ENCODE results near the gene PRAMEF10. TPM values are rescaled to one million over a fixed set of nuclear protein-coding genes. Genes with fewer than 3 reads are reported as not detected.
"Not testable (repeated sequence)": the region's sequence is repeated elsewhere in the genome, so short reads cannot be mapped to it uniquely, and the experiment has no call there.

Gene PRAMEF10, protein sequence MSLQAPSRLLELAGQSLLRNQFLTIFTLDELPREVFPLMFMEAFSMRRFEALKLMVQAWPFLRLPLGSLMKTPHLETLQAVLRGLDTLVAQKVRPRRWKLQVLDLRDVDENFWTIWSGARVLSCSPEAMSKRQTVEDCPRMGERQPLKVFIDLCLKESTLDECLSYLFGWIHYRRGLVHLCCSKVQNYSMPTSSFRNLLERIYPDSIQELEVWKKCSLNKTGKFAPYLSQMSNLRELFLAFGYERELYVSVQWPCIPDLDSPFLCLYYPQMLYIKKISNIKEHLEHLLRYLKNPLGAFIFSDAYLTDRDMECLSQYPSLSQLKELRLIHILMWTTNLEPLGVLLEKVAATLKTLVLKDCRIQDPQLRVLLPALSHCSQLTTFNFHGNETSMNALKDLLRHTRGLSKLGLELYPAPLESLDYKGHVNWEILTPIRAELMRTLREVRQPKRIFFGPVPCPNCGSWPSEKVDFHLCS
- not detected in 2 replicates for total RNA-seq (2014; rRNA removed; shearing (Covaris generic))
- polyA plus RNA-seq (2015; cell fraction: cytosol; rRNA removed) = not detected in 2 replicates
- not detected in 2 replicates for polyA plus RNA-seq (2015; cell fraction: nucleus; rRNA removed)

DNA sequence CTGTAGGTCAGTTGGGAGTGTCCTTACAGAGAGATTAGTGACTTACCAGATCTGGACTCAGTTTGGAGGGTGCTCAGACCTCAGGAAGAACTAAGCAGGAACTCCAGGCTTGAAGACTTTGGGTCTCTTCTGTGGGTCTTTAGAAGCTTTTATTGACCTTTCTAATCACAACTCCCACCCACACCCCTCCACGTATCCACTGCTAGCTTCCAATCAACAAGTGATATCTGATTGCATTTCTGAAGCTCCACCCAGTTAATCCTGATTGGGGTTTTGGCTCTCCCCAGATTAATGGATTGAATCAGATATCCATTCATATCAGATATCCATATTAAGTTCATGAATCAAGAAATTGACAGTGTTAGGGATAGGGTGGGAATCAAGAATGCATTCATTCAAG, at the start of gene PRAMEF10:
PRAMEF10 (minus strand) TSS at position 101 of the 400 bp plus-strand sequence. CDS start 2,423 bp downstream, outside the sequence.
- in situ Hi-C loops (cut with HindIII; ENCODE audit: low pct_unique_long_range_greater_than_20kb, low sequenced_read_pairs); DNase-seq (ENCODE audit: low read depth, low spot score): not testable (repeated sequence)

DNA sequence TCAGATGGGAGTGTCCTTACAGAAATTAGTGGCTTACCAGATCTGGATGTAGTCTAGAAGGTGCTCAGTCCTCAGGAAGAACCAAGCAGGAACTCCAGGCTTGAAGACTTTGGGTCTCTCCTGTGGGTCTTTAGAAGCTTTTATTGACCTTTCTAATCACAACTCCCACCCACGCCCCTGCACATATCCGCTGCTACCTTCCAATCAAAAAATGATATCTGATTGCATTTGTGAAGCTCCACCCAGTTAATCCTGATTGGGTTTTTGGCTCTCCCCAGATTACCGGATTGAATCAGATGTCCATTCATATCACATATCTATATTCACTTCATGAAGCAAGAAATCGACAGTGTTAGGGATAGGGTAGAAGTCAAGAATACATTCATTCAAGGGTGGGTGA, 49.4 kb upstream of the PRAMEF10 start, which contains the start of gene PRAMEF6:
PRAMEF6 (minus strand) TSS at position 101 of the 400 bp plus-strand sequence. CDS start 5,062 bp downstream, outside the sequence.
- DNase-seq (ENCODE audit: low read depth, low spot score); in situ Hi-C loops (cut with HindIII; ENCODE audit: low pct_unique_long_range_greater_than_20kb, low sequenced_read_pairs): not testable (repeated sequence)

DNA sequence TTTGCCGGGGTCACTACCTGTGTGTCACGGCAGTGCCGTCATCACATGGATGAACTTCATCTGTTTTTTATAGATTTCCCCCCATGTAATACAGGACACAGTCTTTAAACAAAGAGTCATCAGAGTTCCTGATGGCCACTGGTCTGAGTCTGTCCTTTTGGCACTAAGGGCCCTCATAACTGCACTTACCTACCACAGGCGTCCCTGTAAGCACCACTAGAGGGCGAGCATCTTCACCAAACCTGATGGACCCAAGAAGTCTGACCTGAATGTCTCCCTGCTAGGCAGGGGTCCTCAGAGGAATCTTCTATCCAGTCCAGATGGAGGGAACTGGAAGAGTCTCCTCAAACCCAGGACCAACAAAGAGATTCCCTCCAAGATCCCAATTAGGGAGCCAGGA, 26.3 kb upstream of the PRAMEF10 start:
- in situ Hi-C loops (cut with HindIII; ENCODE audit: low pct_unique_long_range_greater_than_20kb, low sequenced_read_pairs) = not testable (repeated sequence)
- DNase-seq (ENCODE audit: low read depth, low spot score) = peak; percentile 0

DNA sequence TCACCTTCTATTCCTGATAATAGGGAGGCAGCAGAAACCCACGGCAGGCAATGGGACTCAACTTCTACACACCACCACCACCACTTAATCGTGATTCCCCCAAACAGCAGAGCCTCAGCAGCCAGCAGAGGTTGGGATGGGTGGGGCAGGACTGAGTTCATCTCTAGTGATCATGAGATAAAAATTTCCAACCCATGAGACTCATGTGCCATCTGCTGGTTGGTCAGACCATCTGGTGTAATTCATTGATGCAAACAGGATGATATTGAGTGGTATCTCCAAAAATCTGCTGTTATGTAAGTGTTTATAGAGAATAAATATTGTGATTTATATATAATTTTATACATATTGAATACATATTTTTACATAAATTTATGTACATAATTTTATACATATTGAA, 23.7 kb upstream of the PRAMEF10 start:
- in situ Hi-C loops (cut with HindIII; ENCODE audit: low pct_unique_long_range_greater_than_20kb, low sequenced_read_pairs) = not testable (repeated sequence)
- peak; percentile 16 for DNase-seq (ENCODE audit: low read depth, low spot score)

DNA sequence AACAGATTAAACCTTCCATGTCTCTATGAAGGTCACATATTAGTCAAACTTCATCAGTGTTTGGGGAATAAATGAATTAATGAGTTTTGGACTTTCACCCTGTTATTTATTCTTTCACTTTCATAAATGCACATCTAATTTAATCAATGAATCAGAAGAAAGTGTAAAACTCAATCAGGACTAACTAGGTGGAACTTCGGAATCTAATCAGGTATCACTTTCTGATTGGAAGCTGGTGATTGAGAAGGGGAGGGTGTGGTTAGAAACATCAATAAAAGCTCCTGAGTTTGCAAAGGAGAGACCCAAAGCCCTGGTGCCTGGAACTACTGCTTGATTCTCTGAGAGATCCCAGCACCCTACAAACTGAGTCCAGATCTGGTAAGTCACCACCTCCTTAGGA, 18.2 kb upstream of the PRAMEF10 start, which contains the start of gene PRAMEF7:
PRAMEF7 (plus strand) TSS at position 301 of the 400 bp plus-strand sequence. CDS start 1,083 bp downstream, outside the sequence.
- in situ Hi-C loops (cut with HindIII; ENCODE audit: low pct_unique_long_range_greater_than_20kb, low sequenced_read_pairs); DNase-seq (ENCODE audit: low read depth, low spot score): not testable (repeated sequence)

DNA sequence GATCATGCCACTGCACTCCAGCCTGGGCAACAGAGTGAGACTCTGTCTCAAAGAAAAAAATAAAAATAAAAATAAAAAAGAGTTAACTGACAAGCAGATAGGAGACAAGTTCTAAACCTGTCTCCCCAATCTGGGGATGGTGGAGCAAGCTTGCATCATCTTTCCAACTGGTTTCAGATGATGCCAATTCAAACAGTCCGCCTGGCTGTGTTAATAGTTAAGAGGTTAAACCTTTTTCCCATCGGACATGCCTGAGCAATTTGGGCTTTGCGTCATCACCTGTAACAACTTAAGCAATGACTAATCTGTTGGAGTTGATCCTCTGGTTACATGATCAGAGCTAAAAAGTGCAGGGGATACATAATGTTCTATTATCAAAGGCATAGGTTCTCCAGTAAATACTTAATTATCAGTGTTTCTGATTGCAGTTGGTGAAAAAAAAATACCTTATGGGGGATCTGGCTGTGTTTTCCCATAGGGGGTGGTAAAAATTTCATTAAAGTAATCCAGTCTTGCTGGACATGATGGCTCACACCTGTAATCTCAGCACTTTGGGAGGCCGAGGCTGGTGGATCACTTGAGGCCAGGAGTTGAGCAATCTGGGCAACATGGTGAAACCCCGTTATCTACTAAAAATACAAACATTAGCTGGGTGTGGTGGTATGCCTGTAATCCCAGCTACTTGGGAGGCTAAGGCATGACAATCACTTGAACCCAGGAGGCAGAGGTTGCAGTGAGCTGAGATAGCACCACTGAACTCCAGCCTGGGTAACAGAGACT, 5.9 kb upstream of the PRAMEF10 start:
- in situ Hi-C loops (cut with HindIII; ENCODE audit: low pct_unique_long_range_greater_than_20kb, low sequenced_read_pairs); DNase-seq (ENCODE audit: low read depth, low spot score): not testable (repeated sequence)

DNA sequence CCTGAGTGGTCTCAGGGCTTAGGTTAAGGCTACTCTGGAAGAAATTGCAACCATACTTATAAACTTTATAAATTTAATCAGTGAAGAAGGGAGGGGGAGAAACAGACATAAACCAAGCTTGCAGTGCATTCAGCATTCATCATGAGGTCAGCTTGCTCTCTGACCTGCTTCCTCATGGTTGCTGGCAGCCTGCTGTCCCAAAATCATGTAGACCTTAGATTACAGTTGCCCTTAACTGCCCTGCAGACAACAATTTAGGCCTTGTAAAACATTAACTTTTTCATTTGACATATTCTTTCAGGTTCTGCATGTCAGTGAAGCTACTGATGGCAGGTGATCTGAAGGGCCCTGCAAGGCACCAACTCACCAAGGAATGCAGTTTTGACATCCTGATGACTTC, 1.1 kb upstream of the PRAMEF10 start:
- in situ Hi-C loops (cut with HindIII; ENCODE audit: low pct_unique_long_range_greater_than_20kb, low sequenced_read_pairs); DNase-seq (ENCODE audit: low read depth, low spot score): not testable (repeated sequence)

DNA sequence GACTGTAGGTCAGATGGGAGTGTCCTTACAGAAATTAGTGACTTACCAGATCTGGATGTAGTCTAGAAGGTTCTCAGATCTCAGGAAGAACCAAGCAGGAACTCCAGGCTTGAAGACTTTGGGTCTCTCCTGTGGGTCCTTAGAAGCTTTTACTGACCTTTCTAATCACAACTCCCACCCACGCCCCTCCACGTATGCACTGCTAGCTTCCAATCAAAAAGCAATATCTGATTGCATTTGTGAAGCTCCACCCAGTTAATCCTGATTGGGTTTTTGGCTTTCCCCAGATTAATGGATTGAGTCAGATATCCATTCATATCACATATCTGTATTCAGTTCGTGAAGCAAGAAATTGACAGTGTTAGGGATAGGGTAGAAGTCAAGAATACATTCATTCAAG, 12.0 kb downstream of the PRAMEF10 start, which contains the start of gene PRAMEF4:
PRAMEF4 (minus strand) TSS at position 101 of the 400 bp plus-strand sequence. CDS start 2,807 bp downstream, outside the sequence.
- DNase-seq (ENCODE audit: low read depth, low spot score); in situ Hi-C loops (cut with HindIII; ENCODE audit: low pct_unique_long_range_greater_than_20kb, low sequenced_read_pairs): not testable (repeated sequence)

DNA sequence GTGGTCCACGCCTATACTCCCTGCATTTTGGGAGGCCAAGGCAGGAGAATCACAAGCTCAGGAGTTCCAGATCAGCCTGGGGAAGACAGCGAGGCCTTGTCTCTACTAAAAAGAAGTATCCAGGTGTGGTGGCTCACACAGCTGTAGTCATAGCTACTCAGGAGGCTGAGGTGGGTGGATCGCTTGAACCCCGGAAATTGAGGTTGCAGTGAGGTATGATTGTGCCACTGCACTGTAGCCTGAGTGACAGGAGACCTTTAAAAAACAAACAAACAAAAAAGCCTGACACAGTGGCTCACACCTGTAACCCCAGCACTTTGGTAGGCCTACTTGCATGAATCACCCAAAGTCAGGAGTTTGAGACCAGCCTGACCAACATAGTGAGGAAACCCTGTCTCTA, 19.6 kb downstream of the PRAMEF10 start:
- in situ Hi-C loops (cut with HindIII; ENCODE audit: low pct_unique_long_range_greater_than_20kb, low sequenced_read_pairs); DNase-seq (ENCODE audit: low read depth, low spot score): not testable (repeated sequence)

DNA sequence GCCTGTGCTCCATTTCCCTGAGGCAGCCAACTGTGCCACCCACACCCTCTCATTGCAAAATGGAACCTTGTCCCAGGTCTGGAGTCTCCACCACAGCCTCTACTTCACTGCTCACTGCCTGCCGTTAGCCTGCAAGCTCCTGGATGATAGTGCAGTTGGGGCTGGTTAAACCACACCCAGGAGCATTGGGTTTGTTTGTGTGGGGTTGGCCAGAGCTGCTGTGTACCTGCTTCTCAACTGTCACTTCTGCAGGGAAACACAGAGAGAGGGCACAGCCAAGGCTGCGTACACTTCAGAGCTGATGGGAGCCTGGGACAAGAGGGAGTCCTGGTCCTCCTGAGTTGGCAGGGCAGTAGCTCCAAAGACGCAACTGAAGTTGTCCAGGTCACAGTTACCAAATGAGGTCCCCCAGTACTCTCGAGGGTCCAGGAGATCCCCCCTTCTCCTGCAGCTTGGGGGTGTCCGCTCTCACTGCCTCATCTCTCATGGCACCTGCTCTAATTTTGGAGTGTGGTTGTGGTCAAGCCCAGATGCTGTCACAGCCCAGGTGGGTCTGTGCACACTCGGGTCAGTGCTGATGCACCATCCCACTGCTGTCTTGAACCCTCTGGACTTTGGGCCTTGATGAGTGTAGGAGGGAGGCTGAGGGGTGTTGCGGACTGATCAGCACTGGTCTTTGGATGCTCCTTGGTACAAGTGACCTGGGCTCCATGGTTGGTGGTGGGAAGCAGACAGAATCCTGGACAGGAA, 34.8 kb downstream of the PRAMEF10 start:
- DNase-seq (ENCODE audit: low read depth, low spot score); in situ Hi-C loops (cut with HindIII; ENCODE audit: low pct_unique_long_range_greater_than_20kb, low sequenced_read_pairs): not testable (repeated sequence)

DNA sequence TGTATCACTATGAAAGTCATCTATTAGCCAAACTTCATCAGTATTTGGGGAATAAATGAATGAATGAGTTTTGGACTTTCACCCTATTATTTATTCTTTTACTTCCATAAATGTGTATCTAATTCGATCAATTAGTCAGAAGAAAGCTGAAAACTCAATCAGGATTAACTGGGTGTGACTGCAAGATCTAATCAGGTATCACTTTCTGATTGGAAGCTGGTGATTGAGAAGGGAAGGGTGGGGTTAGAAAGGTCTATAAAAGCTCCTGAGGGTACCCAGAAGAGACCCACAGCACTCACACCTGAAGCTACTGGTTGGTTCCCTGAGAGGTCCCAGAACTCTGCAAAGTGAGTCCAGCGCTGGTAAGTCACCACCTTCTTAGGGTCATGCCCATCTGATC, 41.3 kb downstream of the PRAMEF10 start, which contains the start of gene PRAMEF2:
PRAMEF2 (plus strand) TSS at position 301 of the 400 bp plus-strand sequence. CDS start 1,924 bp downstream, outside the sequence.
- in situ Hi-C loops (cut with HindIII; ENCODE audit: low pct_unique_long_range_greater_than_20kb, low sequenced_read_pairs); DNase-seq (ENCODE audit: low read depth, low spot score): not testable (repeated sequence)

DNA sequence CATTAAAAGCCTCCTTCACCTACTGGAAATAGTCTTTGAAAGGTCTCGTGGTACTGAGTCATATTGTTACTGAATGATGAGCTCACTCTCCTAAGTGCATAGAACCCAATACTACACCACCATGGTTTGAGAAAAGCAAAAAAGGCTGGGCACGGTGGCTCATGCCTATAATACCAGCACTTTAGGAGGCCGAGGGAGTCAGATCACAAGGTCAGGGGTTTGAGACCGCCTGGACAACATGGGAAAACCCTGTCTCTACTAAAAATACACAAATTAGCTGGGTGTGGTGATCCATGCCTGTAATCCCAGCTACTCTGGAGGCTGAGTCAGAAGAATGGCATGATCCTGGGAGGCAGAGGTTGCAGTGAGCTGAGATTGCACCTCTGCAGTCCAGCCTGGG, 46.3 kb downstream of the PRAMEF10 start:
- DNase-seq (ENCODE audit: low read depth, low spot score) = peak; percentile 5
- in situ Hi-C loops (cut with HindIII; ENCODE audit: low pct_unique_long_range_greater_than_20kb, low sequenced_read_pairs) = no loop called here

DNA sequence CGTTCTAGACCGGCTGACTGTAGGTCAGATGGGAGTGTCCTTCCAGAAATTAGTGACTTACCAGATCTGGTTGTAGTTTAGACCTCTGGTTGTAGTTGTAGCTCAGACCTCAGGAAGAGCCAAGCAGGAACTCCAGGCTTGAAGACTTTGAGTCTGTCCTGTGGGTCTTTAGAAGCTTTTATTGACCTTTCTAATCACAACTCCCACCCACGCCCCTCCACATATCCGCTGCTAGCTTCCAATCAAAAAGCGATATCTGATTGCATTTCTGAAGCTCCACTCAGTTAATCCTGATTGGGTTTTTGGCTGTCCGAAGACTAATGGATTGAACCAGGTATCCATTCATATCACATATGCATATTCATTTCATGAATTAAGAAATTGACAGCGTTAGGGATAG, 49.5 kb downstream of the PRAMEF10 start, which contains the start of gene HNRNPCL1:
HNRNPCL1 (minus strand) TSS at position 101 of the 400 bp plus-strand sequence. CDS start 431 bp downstream, outside the sequence.
- DNase-seq (ENCODE audit: low read depth, low spot score); in situ Hi-C loops (cut with HindIII; ENCODE audit: low pct_unique_long_range_greater_than_20kb, low sequenced_read_pairs): not testable (repeated sequence)

All from SK-MEL-5 (cell line).